H1 (cell line): ENCODE results near the gene PHEX. TPM values are rescaled to one million over a fixed set of nuclear protein-coding genes. Genes with fewer than 3 reads are reported as not detected.

Experiments
- CTCF ChIA-PET: fragments of 300-600 bp; sonication (Branson Sonifier 250); formaldehyde crosslinking; loops from one replicate; lab custom pipeline; 2021; ENCODE audit not compliant: partially characterized antibody; lab: Charles Lee
- POLR2A ChIA-PET: fragments of 300-600 bp; sonication (Branson Sonifier 250); formaldehyde crosslinking; loops from one replicate; lab custom pipeline; 2021; ENCODE audit warnings: inconsistent platforms; ENCODE audit not compliant: partially characterized antibody; lab: Charles Lee
- DNase-seq, 2 experiments: peaks; one replicate each; pipeline versions ENCODE4 v3.0.0 to v3.0.0-alpha.2; 2010 to 2022; ENCODE audit warnings: low spot score in 2 of 2, low read depth in 1 of 2, mixed read lengths in 1 of 2
- FAIRE-seq: peaks from 2 replicates; lab custom pipeline; 2011; peaks lifted over from hg19 to GRCh38; lab: Jason Lieb, UNC
- H2AFZ ChIP-seq: 2 replicates; pipeline ENCODE4 v1.8.1; 2012; ENCODE audit warnings: low read length, inconsistent platforms
- H2AK5ac ChIP-seq: 2 replicates; pipeline ENCODE4 v1.6.1; 2013; ENCODE audit warnings: low read depth, low read length
- H2BK120ac ChIP-seq: replicated peaks from 2 replicates; pipeline ENCODE3; 2013; ENCODE audit warnings: low read depth, low read length, inconsistent platforms
- H2BK12ac ChIP-seq: 2 replicates; pipeline ENCODE4 v1.6.1; 2013; ENCODE audit warnings: low read depth, low read length
- H2BK15ac ChIP-seq: 2 replicates; pipeline ENCODE4 v1.6.1; 2013; ENCODE audit warnings: low read length
- H2BK20ac ChIP-seq: 2 replicates; pipeline ENCODE4 v1.6.1; 2013; ENCODE audit warnings: low read length
- H2BK5ac ChIP-seq: 2 replicates; pipeline ENCODE4 v1.6.1; 2013; ENCODE audit warnings: low read depth, low read length
- H3K14ac ChIP-seq: 2 replicates; pipeline ENCODE4 v1.6.1; 2013; ENCODE audit warnings: inconsistent platforms; ENCODE audit not compliant: insufficient read length
- H3K18ac ChIP-seq: 2 replicates; pipeline ENCODE4 v1.6.1; 2013; ENCODE audit warnings: low read length; ENCODE audit errors: extremely low read depth
- H3K23ac ChIP-seq: 2 replicates; pipeline ENCODE4 v1.6.1; 2013; ENCODE audit warnings: inconsistent platforms; ENCODE audit not compliant: insufficient read length
- H3K23me2 ChIP-seq: 2 replicates; pipeline ENCODE4 v1.6.1; 2013; ENCODE audit warnings: low read depth, low read length
- H3K27ac ChIP-seq: 2 replicates; pipeline ENCODE4 v1.6.1; 2011; ENCODE audit warnings: low read depth, low read length, inconsistent platforms
- H3K27me3 ChIP-seq, 4 experiments: replicated peaks in 1 of 4; 1 replicate in 1 of 4; 2 replicates in 3 of 4; pipeline versions ENCODE4 v1.6.1 to v1.8.1; 2011 to 2013; ENCODE audit warnings: low read length in 3 of 4, mild to moderate bottlenecking in 3 of 4, inconsistent platforms in 2 of 4, mixed read lengths in 2 of 4, moderate library complexity in 1 of 4; ENCODE audit not compliant: control insufficient read depth in 3 of 4, insufficient read depth in 3 of 4; ENCODE audit errors: extremely low read depth in 1 of 4
- H3K36me3 ChIP-seq, 4 experiments: 2 replicates each; pipeline versions ENCODE4 v1.6.1 to v1.8.1; 2011 to 2013; ENCODE audit warnings: mild to moderate bottlenecking in 4 of 4, low read length in 3 of 4, moderate library complexity in 2 of 4, control low read depth in 1 of 4, inconsistent platforms in 1 of 4; ENCODE audit not compliant: insufficient read depth in 4 of 4, control insufficient read depth in 2 of 4
- H3K4ac ChIP-seq: replicated peaks from 2 replicates; pipeline ENCODE3; 2013; ENCODE audit warnings: low read length, low read depth, mixed read lengths, inconsistent platforms; ENCODE audit not compliant: insufficient read length
- H3K4me1 ChIP-seq, 4 experiments: replicated peaks in 1 of 4; 1 replicate in 1 of 4; 2 replicates in 3 of 4; pipeline versions ENCODE4 v1.6.1 to v1.8.1; 2011 to 2013; ENCODE audit warnings: low read length in 3 of 4, inconsistent platforms in 2 of 4, mixed read lengths in 1 of 4; ENCODE audit not compliant: insufficient read depth in 4 of 4, control insufficient read depth in 3 of 4
- H3K4me2 ChIP-seq, 2 experiments: 2 replicates each; pipeline versions ENCODE4 v1.6.1 to v1.8.1; 2011 to 2013; ENCODE audit warnings: low read depth in 2 of 2, low read length in 2 of 2, control low read depth in 1 of 2, inconsistent platforms in 1 of 2, mild to moderate bottlenecking in 1 of 2; ENCODE audit not compliant: insufficient read depth in 1 of 2
- H3K4me3 ChIP-seq, 4 experiments: fragments of 200-600, 300-600 bp in 1 of 4; sonication (generic), shearing (Covaris generic), sonication (Bioruptor Twin) in 1 of 4; 2 replicates each; pipeline versions ENCODE4 v1.5.1 to v1.8.1; 2011 to 2016; ENCODE audit warnings: low read length in 4 of 4, low read depth in 3 of 4, control low read depth in 2 of 4, inconsistent platforms in 2 of 4, mild to moderate bottlenecking in 2 of 4, mixed read lengths in 1 of 4, moderate library complexity in 1 of 4; ENCODE audit not compliant: insufficient read depth in 2 of 4; ENCODE audit errors: extremely low read depth in 1 of 4
- H3K56ac ChIP-seq: replicated peaks from 2 replicates; pipeline ENCODE3; 2013; ENCODE audit warnings: low read depth, mild to moderate bottlenecking, mixed read lengths, low read length, inconsistent platforms; ENCODE audit not compliant: insufficient read length
- H3K79me1 ChIP-seq: 2 replicates; pipeline ENCODE4 v1.6.1; 2013; ENCODE audit warnings: low read depth, low read length, control low read depth
- H3K79me2 ChIP-seq, 2 experiments: 2 replicates each; pipeline versions ENCODE4 v1.6.1 to v1.8.1; 2012 to 2013; ENCODE audit warnings: low read length in 2 of 2, mild to moderate bottlenecking in 2 of 2, inconsistent platforms in 1 of 2; ENCODE audit not compliant: insufficient read depth in 2 of 2, control insufficient read depth in 1 of 2
- H3K9ac ChIP-seq, 4 experiments: replicated peaks in 1 of 4; 1 replicate in 1 of 4; 2 replicates in 3 of 4; pipeline versions ENCODE4 v1.6.1 to v1.8.1; 2011 to 2013; ENCODE audit warnings: low read depth in 3 of 4, low read length in 3 of 4, control low read depth in 2 of 4, mild to moderate bottlenecking in 2 of 4, moderate library complexity in 2 of 4, inconsistent platforms in 1 of 4; ENCODE audit errors: extremely low read depth in 1 of 4
- H3K9me3 ChIP-seq, 2 experiments: 2 replicates each; pipeline versions ENCODE4 v1.6.1 to v1.8.1; 2012 to 2013; ENCODE audit warnings: mild to moderate bottlenecking in 2 of 2, moderate library complexity in 2 of 2, control low read depth in 1 of 2, inconsistent platforms in 1 of 2, low read depth in 1 of 2, low read length in 1 of 2, mixed read lengths in 1 of 2; ENCODE audit not compliant: insufficient read depth in 2 of 2
- H4K20me1 ChIP-seq, 2 experiments: replicated peaks in 1 of 2; 2 replicates each; pipeline versions ENCODE3 to v1.8.1; 2011 to 2013; ENCODE audit warnings: inconsistent platforms in 2 of 2, low read length in 2 of 2, mild to moderate bottlenecking in 1 of 2; ENCODE audit not compliant: insufficient read depth in 2 of 2, control insufficient read depth in 1 of 2
- H4K5ac ChIP-seq: 2 replicates; pipeline ENCODE4 v1.6.1; 2013; ENCODE audit warnings: low read length, low read depth, mixed read lengths, inconsistent platforms; ENCODE audit not compliant: insufficient read length
- H4K8ac ChIP-seq: 2 replicates; pipeline ENCODE4 v1.8.0; 2013; ENCODE audit warnings: mild to moderate bottlenecking, moderate library complexity, low read length, inconsistent platforms; ENCODE audit not compliant: insufficient read depth; ENCODE audit errors: extremely low read depth
- H4K91ac ChIP-seq: replicated peaks from 2 replicates; pipeline ENCODE3; 2013; ENCODE audit warnings: low read length, mixed read lengths, inconsistent platforms; ENCODE audit not compliant: insufficient read length
- ZNF274 ChIP-seq: IDR thresholded peaks from 2 replicates; pipeline ENCODE4 v1.7.0; 2012; ENCODE audit warnings: low read length, borderline replicate concordance; ENCODE audit errors: extremely low read depth
- WGBS, 2 experiments: shearing (Covaris generic) in 1 of 2; methylation state at CpG; one replicate each; pipeline versions ENCODE4 v1.1.6 to v1.1.7; 2013 to 2015; ENCODE audit warnings: low lambda C conversion rate in 2 of 2, mixed read lengths in 2 of 2, inconsistent platforms in 1 of 2, low coverage in 1 of 2, missing lambda C conversion rate in 1 of 2; ENCODE audit not compliant: insufficient replicate concordance in 2 of 2, insufficient coverage in 1 of 2, insufficient read length in 1 of 2; ENCODE audit errors: extremely low coverage in 1 of 2, missing lambda C conversion rate in 1 of 2; 5-methylcytosine and 5-hydroxymethylcytosine counted together
- polyA plus RNA-seq, 7 experiments: library from polyadenylated mRNA; depleted of rRNA in 3 of 7; stranded (reverse) in 5 of 7; unstranded in 2 of 7; fragments of >200 nt in 5 of 7; fragments of 200-250 nt in 2 of 7; gene quantifications; 1 replicate in 5 of 7; 2 replicates in 1 of 7; 4 replicates in 1 of 7; pipeline versions ENCODE4 v1.2.1 to v1.2.3, GENCODE V29; 2011 to 2013; ENCODE audit warnings: missing spikeins in 2 of 7, mixed read lengths in 2 of 7
- total RNA-seq: library from RNA; stranded (reverse); fragmentation: NEBNext Ultra II Directional; extraction: Animal tissue kit (Norgen Biotek cat#: 25700); gene quantifications from 2 replicates; pipeline ENCODE4 v1.2.1, GENCODE V29; 2021

The PHEX gene
- total and polyA plus RNA-seq, 2 of the 8 experiments (the other 6 are each of a cell fraction or from before 2014, with no cell fraction given) = 0.03 to 0.11 TPM

- H2BK12ac ChIP-seq = no peak overlapping the region
- H3K56ac ChIP-seq = no peak overlapping the region
- POLR2A ChIA-PET = no interaction called here
- H4K5ac ChIP-seq = no peak overlapping the region
- no peak overlapping the region for H3K23ac ChIP-seq
- H3K14ac ChIP-seq = no peak overlapping the region
- no peak for FAIRE-seq
- no peak overlapping the region for H4K8ac ChIP-seq
- H2BK20ac ChIP-seq = no peak overlapping the region
- no peak overlapping the region for H3K9ac ChIP-seq
- no peak for TF ChIP-seq ZNF274
- TF ChIP-seq, all 59 proteins: peak for 0
- Histone ChIP-seq H3K4me1 (no peaks in the 10 kb centered on the region), H3K4me2 (no peak overlapping the region), H3K79me2 (no peaks in the 10 kb centered on the region), H4K91ac (no peak overlapping the region), H3K36me3 (no peaks in the 10 kb centered on the region), H3K23me2 (no peaks in the 10 kb centered on the region), H3K27me3 (no peaks in the 10 kb centered on the region), H3K4ac (no peak overlapping the region), H2AFZ (no peak overlapping the region), H2AK5ac (no peak overlapping the region), H3K79me1 (no peaks in the 10 kb centered on the region), H3K18ac (no peak overlapping the region), H3K4me3 (no peak overlapping the region), H3K9me3 (no peaks in the 10 kb centered on the region), H3K27ac (no peak overlapping the region), H2BK120ac (no peak overlapping the region), H2BK15ac (no peak overlapping the region), H2BK5ac (no peak overlapping the region), H4K20me1 (no peaks in the 10 kb centered on the region)
- WGBS, 2 experiments = 100% methylated on average over 1 of the region's 1 CpG; no CpG with 5 or more reads in 1 of the 2 experiments
- CTCF ChIA-PET = interaction anchor here (0.6 kb wide), 1 partner anchor 53 kb away, joined by 3 read pairs; no protein-coding TSS in a partner anchor
- DNase-seq = no peak
Observed at GRCh38 chrX:22059775-22060174, 27.6 kb downstream of the PHEX start.
